Prostate gland (tissue), 2 donors: ENCODE results near the gene CDH22. TPM values are rescaled to one million over a fixed set of nuclear protein-coding genes. Genes with fewer than 3 reads are reported as not detected.

Source experiments
- DNase-seq: peaks from one replicate; pipeline ENCODE4 v3.0.0-alpha.2; 2019; ENCODE audit warnings: low spot score
- H3K27ac ChIP-seq, 2 donors: fragments of 200-600 bp; sonication (generic); 2 replicates each; pipeline ENCODE4 v1.5.1; 2017 to 2019
- H3K27me3 ChIP-seq: fragments of 200-600 bp; sonication (generic); replicated peaks from 2 replicates; pipeline ENCODE4 v1.5.1; 2019; ENCODE audit not compliant: insufficient read depth
- H3K36me3 ChIP-seq, 2 donors: fragments of 200-600 bp; sonication (generic); 1 replicate in 1 of 2; 2 replicates in 1 of 2; pipeline versions ENCODE4 v1.5.1 to v1.8.1; 2017 to 2019
- H3K4me1 ChIP-seq: fragments of 200-600 bp; sonication (generic); replicated peaks from 2 replicates; pipeline ENCODE4 v1.5.1; 2019
- H3K4me3 ChIP-seq, 2 donors: fragments of 200-600 bp; sonication (generic); 2 replicates each; pipeline ENCODE4 v1.5.1; 2017 to 2019
- H3K9me3 ChIP-seq: fragments of 200-600 bp; sonication (generic); 2 replicates; pipeline ENCODE4 v1.5.1; 2017
- CTCF ChIP-seq, 4 experiments: fragments of 200-600 bp in 2 of 4; fragments of 450-650 bp in 2 of 4; sonication (generic) in 2 of 4; IDR thresholded peaks; 1 replicate in 3 of 4; 2 replicates in 1 of 4; pipeline ENCODE4 v1.5.1; 2016 to 2019; ENCODE audit warnings: antibody characterized with exemption in 4 of 4, mild to moderate bottlenecking in 2 of 4, moderate library complexity in 2 of 4
- POLR2A ChIP-seq: fragments of 450-650 bp; IDR thresholded peaks from one replicate; pipeline ENCODE4 v1.6.1; 2016; ENCODE audit warnings: antibody characterized with exemption, mild to moderate bottlenecking
- POLR2AphosphoS5 ChIP-seq: sonication (generic); formaldehyde crosslinking; IDR thresholded peaks from one replicate; pipeline ENCODE4 v1.6.1; 2017; ENCODE audit warnings: antibody characterized with exemption
- WGBS: methylation state at CpG from one replicate; pipeline ENCODE4 v1.1.5; 2018; 5-methylcytosine and 5-hydroxymethylcytosine counted together
- intact Hi-C: fragments of 100-400 bp; cut with DNase I; formaldehyde crosslinking; loops from one replicate; pipeline ENCODE4 v1.14.2; 2022
- total RNA-seq, 2 donors: library from RNA; depleted of rRNA; stranded (reverse); fragments of >200 nt; gene quantifications; one replicate each; pipeline ENCODE4 v1.1.0, GENCODE V29; 2016

The CDH22 gene
- total RNA-seq, 2 donors from 2014 or later, result 1.9 to 3.3 TPM

DNA sequence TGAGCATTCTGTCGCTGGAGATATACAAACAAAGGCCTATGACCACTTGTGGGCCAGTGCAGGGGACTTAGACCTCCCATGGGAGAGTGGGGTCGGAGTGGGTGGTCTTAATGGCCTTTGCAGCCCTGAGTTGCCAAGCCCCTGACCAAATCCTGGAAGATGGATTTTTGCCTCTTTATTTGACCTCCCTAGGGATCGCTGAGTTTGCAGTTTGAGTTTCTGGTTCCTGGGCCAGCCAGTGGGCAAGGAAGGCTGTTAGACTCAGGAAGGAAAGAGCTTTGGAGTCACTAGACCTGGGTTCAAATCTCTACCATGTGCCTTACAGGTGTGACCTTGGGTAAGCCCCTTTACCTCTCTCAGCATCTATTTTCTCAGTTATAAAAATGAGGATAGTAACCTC, 96.0 kb downstream of the CDH22 start:
- Histone ChIP-seq H3K36me3 (no peaks in the 10 kb centered on the region), H3K4me3 (no peak overlapping the region), H3K9me3 (no peaks in the 10 kb centered on the region), H3K4me1 (no peaks in the 10 kb centered on the region), H3K27me3 (peaks cover 3% of the 10 kb centered on the region), H3K27ac (no peak overlapping the region)
- WGBS, result 67% methylated on average over 3 of the region's 3 CpGs
- TF ChIP-seq CTCF (IDR thresholded peaks at IDR 0.05) (no peak), POLR2AphosphoS5 (no peak), POLR2A (no peak)
- no peak for DNase-seq
- intact Hi-C loops, result no loop called here

DNA sequence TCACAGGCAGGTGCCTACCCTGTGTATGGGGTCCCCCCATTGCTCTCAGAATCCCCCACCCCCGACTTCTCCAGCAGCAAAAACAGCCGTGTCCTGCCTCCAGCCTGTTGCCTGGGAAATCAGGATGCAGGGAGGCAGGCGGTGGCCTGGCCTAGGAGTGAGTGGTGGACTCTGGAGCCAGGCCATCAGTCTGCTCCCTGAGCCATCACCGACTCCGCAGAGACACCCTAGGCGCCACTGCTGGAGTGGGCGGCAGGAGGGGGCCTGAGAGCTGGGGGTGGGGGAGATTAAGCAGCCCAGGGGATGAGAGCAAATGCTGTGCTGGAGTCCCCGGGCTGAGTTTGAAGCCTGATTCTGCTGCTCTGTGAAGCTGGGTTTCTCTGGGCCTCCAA, 97.0 kb downstream of the CDH22 start:
- H3K27ac ChIP-seq, result no peak overlapping the region
- 67% methylated on average over 8 of the region's 8 CpGs for WGBS
- TF ChIP-seq POLR2AphosphoS5 (no peak), CTCF (IDR thresholded peaks at IDR 0.05) (no peak), POLR2A (no peak)
- H3K9me3 ChIP-seq, result no peaks in the 10 kb centered on the region
- peaks cover 3% of the 10 kb centered on the region for H3K27me3 ChIP-seq
- intact Hi-C loops, result no loop called here
- H3K36me3 ChIP-seq, result no peaks in the 10 kb centered on the region
- no peak overlapping the region for H3K4me3 ChIP-seq
- H3K4me1 ChIP-seq, result no peaks in the 10 kb centered on the region
- no peak for DNase-seq

DNA sequence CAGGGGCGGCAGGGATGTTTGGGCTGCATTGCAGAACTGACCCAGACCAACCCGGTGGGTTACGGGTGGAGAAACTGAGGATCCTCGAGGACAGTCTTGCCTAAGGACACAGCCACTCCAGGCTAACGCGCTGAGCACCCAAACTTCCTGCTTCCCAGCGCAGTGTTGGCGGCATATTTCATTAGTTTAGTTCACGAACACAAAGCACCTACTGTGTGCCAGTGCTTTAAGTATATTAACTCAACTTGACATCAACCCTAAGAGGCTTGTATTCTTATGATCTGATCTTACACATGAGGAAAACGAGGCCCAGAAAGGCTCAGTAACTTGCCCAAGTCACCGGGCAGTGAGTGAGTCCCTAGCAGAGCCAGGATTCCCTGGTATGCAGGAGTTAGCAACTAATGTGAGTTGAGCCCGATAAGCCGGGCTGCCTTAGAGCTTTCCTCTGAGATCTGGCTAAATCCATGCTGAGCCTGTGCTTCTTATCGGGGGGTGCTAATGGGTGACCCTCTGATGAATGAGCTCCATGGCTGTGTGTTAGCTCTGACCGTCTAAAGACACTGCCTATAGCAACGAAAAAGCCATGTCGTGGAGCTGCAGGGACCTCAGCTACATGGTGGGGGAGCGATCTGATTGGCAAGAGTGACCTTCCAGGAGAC, 97.5 kb downstream of the CDH22 start:
- 73% methylated on average over 18 of the region's 18 CpGs for WGBS
- no peak for DNase-seq
- H3K27ac ChIP-seq, result no peak overlapping the region
- intact Hi-C loops, result no loop called here
- no peaks in the 10 kb centered on the region for H3K9me3 ChIP-seq
- H3K4me3 ChIP-seq, result no peak overlapping the region
- no peaks in the 10 kb centered on the region for H3K4me1 ChIP-seq
- H3K27me3 ChIP-seq, result peaks cover 3% of the 10 kb centered on the region
- TF ChIP-seq POLR2A, result no peak
- TF ChIP-seq CTCF (IDR thresholded peaks at IDR 0.05), result no peak
- TF ChIP-seq POLR2AphosphoS5, result no peak
- H3K36me3 ChIP-seq, result no peaks in the 10 kb centered on the region

- WGBS, result 59% methylated on average over 62 of the region's 63 CpGs
- intact Hi-C loops, result no loop called here
Observed at GRCh38 chr20:46209930-46210671, 98.2 kb downstream of the CDH22 start.

More at GRCh38 chr20:46209930-46210671, 98.2 kb downstream of the CDH22 start:
- Histone ChIP-seq H3K27me3 (peaks cover 3% of the 10 kb centered on the region), H3K36me3 (no peaks in the 10 kb centered on the region), H3K27ac (no peak overlapping the region), H3K4me3 (no peak overlapping the region), H3K9me3 (no peaks in the 10 kb centered on the region), H3K4me1 (no peaks in the 10 kb centered on the region)
- TF ChIP-seq POLR2A (no peak), CTCF (IDR thresholded peaks at IDR 0.05) (no peak), POLR2AphosphoS5 (no peak)
- no peak for DNase-seq
